Stimulated activated naive CD8-positive, alpha-beta T cell treated with anti-CD3 and anti-CD28 coated beads, Interleukin-15, Interleukin-2, amounts not matched to agents 100 ng/mL and 50 ng/mL, for 24 hours (primary cell): ENCODE data around the gene SHD.
"Not testable (repeated sequence)": the region's sequence is repeated elsewhere in the genome, so short reads cannot be mapped to it uniquely, and the experiment has no call there.

Source experiments
- H3K27ac Mint-ChIP-seq: one replicate; pipeline ENCODE4 v1.8.0; 2021; ENCODE audit warnings: mild to moderate bottlenecking, mixed read lengths
- H3K27me3 Mint-ChIP-seq: one replicate; pipeline ENCODE4 v1.8.0; 2021; ENCODE audit warnings: mixed read lengths
- H3K36me3 Mint-ChIP-seq: one replicate; pipeline ENCODE4 v1.8.0; 2021; ENCODE audit warnings: low read depth, mixed read lengths
- H3K4me1 Mint-ChIP-seq: one replicate; pipeline ENCODE4 v1.8.0; 2021; ENCODE audit warnings: low read depth, mixed read lengths
- H3K4me3 Mint-ChIP-seq: one replicate; pipeline ENCODE4 v1.8.0; 2021; ENCODE audit warnings: mild to moderate bottlenecking, mixed read lengths
- H3K9me3 Mint-ChIP-seq: one replicate; pipeline ENCODE4 v1.8.0; 2021; ENCODE audit warnings: mixed read lengths

Gene SHD

GRCh38 chr19:4279530-4280422, 710 bp downstream of the SHD start:
- Mint-ChIP-seq H3K36me3 (no peaks in the 10 kb centered on the region), H3K9me3 (no peaks in the 10 kb centered on the region), H3K27me3 (peaks cover 16% of the 10 kb centered on the region), H3K27ac (no peak overlapping the region), H3K4me1 (peaks cover 6% of the 10 kb centered on the region), H3K4me3 (peak overlapping the region; percentile 59)

- peaks cover 3% of the 10 kb centered on the region for H3K4me1 Mint-ChIP-seq
- no peaks in the 10 kb centered on the region for H3K36me3 Mint-ChIP-seq
- peaks cover 13% of the 10 kb centered on the region for H3K27me3 Mint-ChIP-seq
- no peak overlapping the region for H3K27ac Mint-ChIP-seq
- H3K4me3 Mint-ChIP-seq: no peak overlapping the region
- no peaks in the 10 kb centered on the region for H3K9me3 Mint-ChIP-seq
Observed at GRCh38 chr19:4284176-4284958, 5.3 kb downstream of the SHD start.

- H3K4me1 Mint-ChIP-seq: no peaks in the 10 kb centered on the region
- H3K36me3 Mint-ChIP-seq: no peaks in the 10 kb centered on the region
- no peak overlapping the region for H3K4me3 Mint-ChIP-seq
- no peak overlapping the region for H3K27ac Mint-ChIP-seq
- no peaks in the 10 kb centered on the region for H3K9me3 Mint-ChIP-seq
- peaks cover 9% of the 10 kb centered on the region for H3K27me3 Mint-ChIP-seq
Observed at GRCh38 chr19:4284974-4285373, 5.9 kb downstream of the SHD start.

- H3K9me3 Mint-ChIP-seq, H3K4me1 Mint-ChIP-seq, H3K27me3 Mint-ChIP-seq, H3K27ac Mint-ChIP-seq, H3K36me3 Mint-ChIP-seq, H3K4me3 Mint-ChIP-seq: not testable (repeated sequence)
Observed at GRCh38 chr19:4286141-4286540, 7.1 kb downstream of the SHD start.

GRCh38 chr19:4288091-4288777, 9.2 kb downstream of the SHD start:
- Mint-ChIP-seq H3K27me3 (no peaks in the 10 kb centered on the region), H3K9me3 (no peaks in the 10 kb centered on the region), H3K36me3 (no peaks in the 10 kb centered on the region), H3K4me1 (no peaks in the 10 kb centered on the region), H3K27ac (no peak overlapping the region), H3K4me3 (no peak overlapping the region)

- Mint-ChIP-seq H3K9me3 (no peaks in the 10 kb centered on the region), H3K27ac (no peak overlapping the region), H3K27me3 (no peaks in the 10 kb centered on the region), H3K4me1 (no peaks in the 10 kb centered on the region), H3K36me3 (no peaks in the 10 kb centered on the region), H3K4me3 (no peak overlapping the region)
Observed at GRCh38 chr19:4291184-4291732, 12.2 kb downstream of the SHD start.

GRCh38 chr19:4292515-4292914, 13.4 kb downstream of the SHD start:
- Mint-ChIP-seq H3K4me1 (no peaks in the 10 kb centered on the region), H3K4me3 (no peak overlapping the region), H3K27ac (no peak overlapping the region), H3K9me3 (no peaks in the 10 kb centered on the region), H3K36me3 (no peaks in the 10 kb centered on the region), H3K27me3 (no peaks in the 10 kb centered on the region)

- H3K9me3 Mint-ChIP-seq: no peaks in the 10 kb centered on the region
- H3K36me3 Mint-ChIP-seq: no peaks in the 10 kb centered on the region
- H3K4me1 Mint-ChIP-seq: peaks cover 4% of the 10 kb centered on the region
- no peak overlapping the region for H3K27ac Mint-ChIP-seq
- no peaks in the 10 kb centered on the region for H3K27me3 Mint-ChIP-seq
- no peak overlapping the region for H3K4me3 Mint-ChIP-seq
Observed at GRCh38 chr19:4294389-4294788, 15.3 kb downstream of the SHD start.

GRCh38 chr19:4295972-4296771, 17.1 kb downstream of the SHD start:
- no peaks in the 10 kb centered on the region for H3K36me3 Mint-ChIP-seq
- H3K9me3 Mint-ChIP-seq: no peaks in the 10 kb centered on the region
- no peaks in the 10 kb centered on the region for H3K27me3 Mint-ChIP-seq
- no peak overlapping the region for H3K27ac Mint-ChIP-seq
- no peak overlapping the region for H3K4me3 Mint-ChIP-seq
- H3K4me1 Mint-ChIP-seq: peaks cover 4% of the 10 kb centered on the region

GRCh38 chr19:4297901-4298809, 19.1 kb downstream of the SHD start:
- Mint-ChIP-seq H3K36me3 (no peaks in the 10 kb centered on the region), H3K4me3 (no peak overlapping the region), H3K27ac (peak overlapping the region; percentile 74), H3K27me3 (no peaks in the 10 kb centered on the region), H3K9me3 (no peaks in the 10 kb centered on the region), H3K4me1 (peaks cover 21% of the 10 kb centered on the region)

GRCh38 chr19:4298810-4299550, 19.9 kb downstream of the SHD start:
- peak overlapping the region; percentile 74 for H3K27ac Mint-ChIP-seq
- H3K9me3 Mint-ChIP-seq: no peaks in the 10 kb centered on the region
- no peaks in the 10 kb centered on the region for H3K27me3 Mint-ChIP-seq
- no peak overlapping the region for H3K4me3 Mint-ChIP-seq
- peaks cover 26% of the 10 kb centered on the region for H3K4me1 Mint-ChIP-seq
- no peaks in the 10 kb centered on the region for H3K36me3 Mint-ChIP-seq

- Mint-ChIP-seq H3K36me3 (no peaks in the 10 kb centered on the region), H3K27ac (no peak overlapping the region), H3K4me3 (no peak overlapping the region)
Observed at GRCh38 chr19:4300589-4300988, 21.5 kb downstream of the SHD start.

More at GRCh38 chr19:4300589-4300988, 21.5 kb downstream of the SHD start:
- H3K27me3 Mint-ChIP-seq: no peaks in the 10 kb centered on the region
- peaks cover 30% of the 10 kb centered on the region for H3K4me1 Mint-ChIP-seq
- no peaks in the 10 kb centered on the region for H3K9me3 Mint-ChIP-seq
